Tibial artery (tissue), 4 donors: ENCODE measurements around the gene ZMYM5.
"Not testable (repeated sequence)": the region's sequence is repeated elsewhere in the genome, so short reads cannot be mapped to it uniquely, and the experiment has no call there.

Source experiments
- DNase-seq, 2 donors: peaks; one replicate each; pipeline ENCODE4 v3.0.0-alpha.2; 2019
- H3K27ac ChIP-seq, 2 donors: fragments of 200-600 bp; sonication (generic) in 1 of 2; 1 replicate in 1 of 2; 2 replicates in 1 of 2; pipeline ENCODE4 v1.5.1; 2018 to 2019; ENCODE audit warnings: mild to moderate bottlenecking in 1 of 2
- H3K27me3 ChIP-seq, 2 donors: fragments of 200-600 bp; sonication (generic) in 1 of 2; one replicate each; pipeline versions ENCODE4 v1.5.1 to v1.6.0; 2016 to 2019
- H3K36me3 ChIP-seq, 3 donors: fragments of 200-600 bp; sonication (generic) in 2 of 3; one replicate each; pipeline ENCODE4 v1.5.1; 2016 to 2019; ENCODE audit warnings: mild to moderate bottlenecking in 2 of 3
- H3K4me1 ChIP-seq, 4 donors: fragments of 200-600 bp; sonication (generic) in 2 of 4; 1 replicate in 3 of 4; 2 replicates in 1 of 4; pipeline ENCODE4 v1.5.1; 2016 to 2019
- H3K4me3 ChIP-seq, 2 donors: fragments of 200-600 bp; sonication (generic) in 1 of 2; 1 replicate in 1 of 2; 2 replicates in 1 of 2; pipeline ENCODE4 v1.5.1; 2018 to 2019; ENCODE audit warnings: mild to moderate bottlenecking in 2 of 2
- H3K9me3 ChIP-seq, 3 donors: fragments of 200-600 bp; sonication (generic) in 1 of 3; one replicate each; pipeline ENCODE4 v1.5.1; 2016 to 2019
- CTCF ChIP-seq, 2 experiments: fragments of 200-600 bp in 1 of 2; fragments of 450-650 bp in 1 of 2; IDR thresholded peaks; one replicate each; pipeline ENCODE4 v1.5.1; 2017 to 2019; ENCODE audit warnings: antibody characterized with exemption in 2 of 2, mild to moderate bottlenecking in 1 of 2, moderate library complexity in 1 of 2
- intact Hi-C: fragments of 100-400 bp; cut with DNase I; formaldehyde crosslinking; loops from one replicate; pipeline ENCODE4 v1.15.0; 2023; ENCODE audit warnings: low total_unique reads

The ZMYM5 gene

GRCh38 chr13:19862481-19863313 is 752 bp downstream of the ZMYM5 start:
- H3K27me3 ChIP-seq = no peaks in the 10 kb centered on the region
- no peaks in the 10 kb centered on the region for H3K9me3 ChIP-seq
- H3K4me1 ChIP-seq = peaks cover 0 to 29% (median 19%) of the 10 kb centered on the region in 4 donors
- H3K27ac ChIP-seq = peak overlapping the region; percentile 98 to 99
- H3K36me3 ChIP-seq = no peaks in the 10 kb centered on the region
- DNase-seq = peak; percentile 27 to 76
- intact Hi-C loops = loop anchor here (2.0 kb wide), 1 partner anchor 96 kb away; the partner anchor contains the start of gene ZMYM2
- TF ChIP-seq CTCF (IDR thresholded peaks at IDR 0.05) = no peak
- H3K4me3 ChIP-seq = peak overlapping the region; percentile 96 to 97

GRCh38 chr13:19861762-19862161 is 1.7 kb downstream of the ZMYM5 start:
- H3K27me3 ChIP-seq = no peaks in the 10 kb centered on the region
- peaks cover 0 to 29% (median 19%) of the 10 kb centered on the region in 4 donors for H3K4me1 ChIP-seq
- H3K9me3 ChIP-seq = no peaks in the 10 kb centered on the region
- intact Hi-C loops = loop anchor here (2.0 kb wide), 1 partner anchor 97 kb away; the partner anchor contains the start of gene ZMYM2
- no peak for DNase-seq
- H3K4me3 ChIP-seq = peak overlapping the region; percentile 96 to 97
- no peak for TF ChIP-seq CTCF (IDR thresholded peaks at IDR 0.05)
- peak overlapping the region; percentile 98 to 99 for H3K27ac ChIP-seq
- H3K36me3 ChIP-seq = no peaks in the 10 kb centered on the region

- no peaks in the 10 kb centered on the region for H3K27me3 ChIP-seq
- peak overlapping the region; percentile 96 to 97 for H3K4me3 ChIP-seq
- intact Hi-C loops = no loop called here
- no peaks in the 10 kb centered on the region for H3K36me3 ChIP-seq
- H3K27ac ChIP-seq = peak overlapping the region; percentile 8 to 98
- DNase-seq = no peak
- peaks cover 0 to 29% (median 19%) of the 10 kb centered on the region in 4 donors for H3K4me1 ChIP-seq
- no peaks in the 10 kb centered on the region for H3K9me3 ChIP-seq
- TF ChIP-seq CTCF (IDR thresholded peaks at IDR 0.05) = no peak
Observed at GRCh38 chr13:19860884-19861655, 2.4 kb downstream of the ZMYM5 start.

GRCh38 chr13:19857637-19858036 is 5.8 kb downstream of the ZMYM5 start:
- H3K27me3 ChIP-seq, intact Hi-C loops, H3K27ac ChIP-seq, H3K9me3 ChIP-seq, H3K36me3 ChIP-seq, H3K4me3 ChIP-seq, DNase-seq: not testable (repeated sequence)
- peaks cover 0 to 26% (median 17%) of the 10 kb centered on the region in 4 donors for H3K4me1 ChIP-seq

- no peak overlapping the region for H3K4me3 ChIP-seq
- H3K27me3 ChIP-seq = no peaks in the 10 kb centered on the region
- no peaks in the 10 kb centered on the region for H3K9me3 ChIP-seq
- no peak overlapping the region for H3K27ac ChIP-seq
- DNase-seq = no peak
- H3K36me3 ChIP-seq = peaks cover 20 to 26% (median 20%) of the 10 kb centered on the region in 3 donors
- intact Hi-C loops = no loop called here
- H3K4me1 ChIP-seq = peaks cover 0 to 20% (median 0%) of the 10 kb centered on the region in 4 donors
- no peak for TF ChIP-seq CTCF (IDR thresholded peaks at IDR 0.05)
Observed at GRCh38 chr13:19852766-19853165, 10.7 kb downstream of the ZMYM5 start.
